Measurements from ENCODE around the gene UACA.

GRCh38 chr15:70717237-70717793, 46.0 kb downstream of the UACA start:
- TF ChIP-seq CTCF (IDR thresholded peaks at IDR 0.05): no peak
- TF ChIP-seq GABPA (IDR thresholded peaks at IDR 0.05; ENCODE audit: low read depth): no peak
- TF ChIP-seq POLR2AphosphoS5 (IDR thresholded peaks at IDR 0.05; ENCODE audit: low read depth, low read length): no peak
- TF ChIP-seq TAF1 (IDR thresholded peaks at IDR 0.05; ENCODE audit: borderline replicate concordance, low read depth, low read length): no peak
- TF ChIP-seq EP300 (IDR thresholded peaks at IDR 0.05; ENCODE audit: borderline replicate concordance in 1 of 2, low read depth in 1 of 2, low read length in 1 of 2): no peak
- no peak for TF ChIP-seq TEAD4 (IDR thresholded peaks at IDR 0.05; ENCODE audit: borderline replicate concordance, insufficient read depth)
- no peak for TF ChIP-seq MAX (IDR thresholded peaks at IDR 0.05; ENCODE audit: low read depth)
- TF ChIP-seq NFIC (IDR thresholded peaks at IDR 0.05; ENCODE audit: borderline replicate concordance): no peak

Data from SK-N-SH (cell line).